IMR-90 (cell line): ENCODE data around the gene MMS19. TPM values are rescaled to one million over a fixed set of nuclear protein-coding genes. Genes with fewer than 3 reads are reported as not detected.

Experiments
- ATAC-seq: fragments of 200-7000 bp; cut with Tn5 transposase; 2 replicates; pipeline ENCODE4 v1.9.1; 2020; ENCODE audit warnings: low read depth, mild to moderate bottlenecking, moderate library complexity
- BruUV-seq: library from RNA; stranded (reverse); fragments of 400-500 nt; replicated peaks from 2 replicates; lab custom pipeline; 2021; lab: Mats Ljungman, UMichigan
- CTCF ChIA-PET: fragments of 300-600 bp; formaldehyde crosslinking; extraction: SDS; loops from one replicate; lab custom pipeline; 2021; ENCODE audit warnings: antibody characterized with exemption; lab: Yijun Ruan, JAX
- POLR2A ChIA-PET: fragments of 300-600 bp; sonication (Branson Sonifier 250); formaldehyde crosslinking; loops from one replicate; lab custom pipeline; 2022; ENCODE audit warnings: antibody characterized with exemption; ENCODE audit not compliant: unreplicated experiment; lab: Charles Lee
- DNase-seq: peaks from one replicate; pipeline ENCODE4 v3.0.0; 2013
- H2AFZ ChIP-seq: replicated peaks from 2 replicates; pipeline ENCODE3; 2013; ENCODE audit warnings: low read length, mild to moderate bottlenecking; ENCODE audit not compliant: poor library complexity
- H2AK5ac ChIP-seq: 2 replicates; pipeline ENCODE4 v1.6.1; 2013; ENCODE audit warnings: low read depth, low read length, inconsistent platforms
- H2AK9ac ChIP-seq: replicated peaks from 2 replicates; pipeline ENCODE3; 2013; ENCODE audit warnings: mild to moderate bottlenecking, low read depth, low read length, moderate library complexity; ENCODE audit not compliant: poor library complexity
- H2BK120ac ChIP-seq: 2 replicates; pipeline ENCODE4 v1.6.1; 2013; ENCODE audit warnings: low read depth, low read length, inconsistent platforms
- H2BK15ac ChIP-seq: 3 replicates; pipeline ENCODE4 v1.6.1; 2013; ENCODE audit warnings: low read depth, low read length, inconsistent platforms
- H2BK20ac ChIP-seq: 2 replicates; pipeline ENCODE4 v1.6.1; 2013; ENCODE audit warnings: low read depth, mild to moderate bottlenecking, inconsistent platforms, low read length, moderate library complexity
- H2BK5ac ChIP-seq: 2 replicates; pipeline ENCODE4 v1.6.1; 2013; ENCODE audit warnings: mild to moderate bottlenecking, low read depth, low read length, inconsistent platforms; ENCODE audit not compliant: poor library complexity, severe bottlenecking
- H3K14ac ChIP-seq: replicated peaks from 2 replicates; pipeline ENCODE4 v1.6.1; 2013; ENCODE audit warnings: low read depth, low read length, inconsistent platforms
- H3K18ac ChIP-seq: 2 replicates; pipeline ENCODE4 v1.6.1; 2013; ENCODE audit warnings: low read depth, low read length, control low read depth
- H3K23ac ChIP-seq: 2 replicates; pipeline ENCODE4 v1.6.1; 2013; ENCODE audit warnings: low read depth, low read length, inconsistent platforms
- H3K27ac ChIP-seq: 2 replicates; pipeline ENCODE4 v1.5.1; 2013; ENCODE audit warnings: mild to moderate bottlenecking, control low read depth, low read length; ENCODE audit not compliant: insufficient read depth
- H3K27me3 ChIP-seq: 2 replicates; pipeline ENCODE4 v1.6.1; 2013; ENCODE audit warnings: low read length; ENCODE audit not compliant: control insufficient read depth, insufficient read depth
- H3K36me3 ChIP-seq: 2 replicates; pipeline ENCODE4 v1.6.1; 2013; ENCODE audit warnings: low read length, mixed read lengths; ENCODE audit not compliant: control insufficient read depth, insufficient read depth
- H3K4ac ChIP-seq: 2 replicates; pipeline ENCODE4 v1.6.1; 2013; ENCODE audit warnings: low read depth, low read length, inconsistent platforms
- H3K4me1 ChIP-seq: 2 replicates; pipeline ENCODE4 v1.6.1; 2013; ENCODE audit warnings: low read length, mixed read lengths; ENCODE audit not compliant: control insufficient read depth, insufficient read depth
- H3K4me2 ChIP-seq: 2 replicates; pipeline ENCODE4 v1.6.1; 2013; ENCODE audit warnings: low read depth, mild to moderate bottlenecking, control low read depth, low read length, moderate library complexity
- H3K4me3 ChIP-seq: 2 replicates; pipeline ENCODE4 v1.5.1; 2013; ENCODE audit warnings: low read depth, mild to moderate bottlenecking, control low read depth, low read length, moderate library complexity; ENCODE audit not compliant: insufficient read depth
- H3K56ac ChIP-seq: 2 replicates; pipeline ENCODE4 v1.6.1; 2013; ENCODE audit warnings: low read length, inconsistent platforms; ENCODE audit not compliant: insufficient read depth; ENCODE audit errors: extremely low read depth
- H3K79me1 ChIP-seq, 2 experiments: 2 replicates each; pipeline ENCODE4 v1.6.1; 2013; ENCODE audit warnings: low read length in 2 of 2, inconsistent platforms in 1 of 2, low read depth in 1 of 2
- H3K9ac ChIP-seq: 2 replicates; pipeline ENCODE4 v1.6.1; 2013; ENCODE audit warnings: low read depth, low read length, control low read depth
- H3K9me1 ChIP-seq: 2 replicates; pipeline ENCODE4 v1.6.1; 2013; ENCODE audit warnings: low read length, inconsistent platforms; ENCODE audit not compliant: insufficient read depth
- H3K9me3 ChIP-seq: 2 replicates; pipeline ENCODE4 v1.6.1; 2013; ENCODE audit warnings: low read length; ENCODE audit not compliant: control insufficient read depth, insufficient read depth
- H4K20me1 ChIP-seq: 2 replicates; pipeline ENCODE4 v1.6.1; 2013; ENCODE audit warnings: low read length, inconsistent platforms; ENCODE audit not compliant: insufficient read depth
- H4K5ac ChIP-seq: 2 replicates; pipeline ENCODE4 v1.6.1; 2013; ENCODE audit warnings: mild to moderate bottlenecking, low read depth, low read length, control low read depth
- H4K8ac ChIP-seq, 2 experiments: 2 replicates each; pipeline ENCODE4 v1.6.1; 2013; ENCODE audit warnings: low read depth in 2 of 2, low read length in 2 of 2, control low read depth in 1 of 2, inconsistent platforms in 1 of 2
- H4K91ac ChIP-seq: 2 replicates; pipeline ENCODE4 v1.6.1; 2013; ENCODE audit warnings: low read depth, low read length, inconsistent platforms; ENCODE audit not compliant: insufficient read depth
- BHLHE40 ChIP-seq: fragments of 150-350 bp; IDR thresholded peaks from 2 replicates; pipeline ENCODE4 v1.6.1; 2016; ENCODE audit warnings: mild to moderate bottlenecking, low read depth, low read length
- ELK1 ChIP-seq: fragments of 150-350 bp; IDR thresholded peaks from 2 replicates; pipeline ENCODE4 v1.6.1; 2016; ENCODE audit warnings: low read depth, mild to moderate bottlenecking, low read length, moderate library complexity, borderline replicate concordance
- FOS ChIP-seq: fragments of 150-350 bp; IDR thresholded peaks from 2 replicates; pipeline ENCODE4 v1.6.1; 2016; ENCODE audit warnings: low read depth, low read length
- NFE2L2 ChIP-seq: fragments of 150-350 bp; IDR thresholded peaks from 2 replicates; pipeline ENCODE4 v1.6.1; 2016; ENCODE audit warnings: low read depth, mild to moderate bottlenecking, low read length
- RAD21 ChIP-seq: IDR thresholded peaks from 2 replicates; pipeline ENCODE4 v1.6.1; 2012; ENCODE audit warnings: low read length, improper control_type of control experiment
- SMC3 ChIP-seq: fragments of 150-350 bp; IDR thresholded peaks from 2 replicates; pipeline ENCODE4 v1.6.1; 2016; ENCODE audit warnings: low read depth, mild to moderate bottlenecking, antibody characterized with exemption, low read length, moderate library complexity
- WGBS, 2 experiments: methylation state at CpG; one replicate each; pipeline versions ENCODE4 v1.1.5 to v1.1.7; 2013; ENCODE audit warnings: missing lambda C conversion rate in 2 of 2; ENCODE audit not compliant: insufficient read length in 1 of 2; ENCODE audit errors: extremely low coverage in 2 of 2; 5-methylcytosine and 5-hydroxymethylcytosine counted together
- dilution Hi-C: fragments of 300-500 bp; cut with HindIII; formaldehyde crosslinking; loops from one replicate; pipeline ENCODE4 v1.14.3; 2018; ENCODE audit warnings: low sequenced_read_pairs; ENCODE audit not compliant: unreplicated experiment
- in situ Hi-C: fragments of 300-500 bp; cut with MboI; formaldehyde crosslinking; loops from 3 replicates; pipeline ENCODE4 v1.14.3; 2019; ENCODE audit warnings: low sequenced_read_pairs, inconsistent platforms, mixed read lengths
- intact Hi-C: fragments of 100-400 bp; cut with micrococcal nuclease; formaldehyde crosslinking; loops from 2 replicates; pipeline ENCODE4 v1.10.0; 2022
- polyA plus RNA-seq, 3 experiments: library from polyadenylated mRNA; depleted of rRNA; stranded (reverse); fragments of >200 nt; gene quantifications; 2 replicates each; pipeline ENCODE4 v1.2.3, GENCODE V29; 2012; ENCODE audit warnings: low replicate concordance in 1 of 3
- total RNA-seq: library from RNA; depleted of rRNA; stranded (reverse); fragments of >200 nt; gene quantifications from 2 replicates; pipeline ENCODE4 v1.2.3, GENCODE V29; 2012
- TF ChIP-seq, protein P1 (sequence below): fragments of 150-350 bp; IDR thresholded peaks from 2 replicates; pipeline ENCODE4 v1.6.1; 2017; ENCODE audit warnings: mild to moderate bottlenecking, antibody characterized with exemption, low read length, low read depth

MMS19 gene
- total and polyA plus RNA-seq, 2 of the 4 experiments (the other 2 are of a cell fraction) = 70.1 to 72.7 TPM

GRCh38 chr10:97509120-97509680 lies 11.0 kb upstream of the MMS19 start:
- no peak overlapping the region for H3K14ac ChIP-seq
- DNase-seq (no peak), ATAC-seq (no peak)
- H2BK20ac ChIP-seq = no peak overlapping the region
- no peak overlapping the region for H2BK5ac ChIP-seq
- in situ Hi-C loops (no loop called here), dilution Hi-C loops (no loop called here), intact Hi-C loops (no loop called here)
- peaks cover 9% of the 10 kb centered on the region for H3K4me1 ChIP-seq
- no peak overlapping the region for H4K91ac ChIP-seq
- CTCF ChIA-PET = no interaction called here
- 100% methylated on average over 1 of the region's 8 CpGs; no CpG with 5 or more reads in 1 of the 2 experiments for WGBS, 2 experiments
- BruUV-seq = no TSS peak
- no peaks in the 10 kb centered on the region for H3K27me3 ChIP-seq
- H3K23ac ChIP-seq = no peak overlapping the region
- TF ChIP-seq ELK1 = no peak
- TF ChIP-seq FOS = no peak
- no peak for TF ChIP-seq SMC3
- TF ChIP-seq NFE2L2 = no peak
- no peak for TF ChIP-seq BHLHE40
- no peak for TF ChIP-seq RAD21
- TF ChIP-seq, protein P1, sequence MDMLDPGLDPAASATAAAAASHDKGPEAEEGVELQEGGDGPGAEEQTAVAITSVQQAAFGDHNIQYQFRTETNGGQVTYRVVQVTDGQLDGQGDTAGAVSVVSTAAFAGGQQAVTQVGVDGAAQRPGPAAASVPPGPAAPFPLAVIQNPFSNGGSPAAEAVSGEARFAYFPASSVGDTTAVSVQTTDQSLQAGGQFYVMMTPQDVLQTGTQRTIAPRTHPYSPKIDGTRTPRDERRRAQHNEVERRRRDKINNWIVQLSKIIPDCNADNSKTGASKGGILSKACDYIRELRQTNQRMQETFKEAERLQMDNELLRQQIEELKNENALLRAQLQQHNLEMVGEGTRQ = no peak
- no peak overlapping the region for H3K4ac ChIP-seq
- no peak overlapping the region for H2BK15ac ChIP-seq
- H3K79me1 ChIP-seq = peaks cover 43 to 83% of the 10 kb centered on the region in 2 experiments
- H2AFZ ChIP-seq = no peak overlapping the region
- H4K8ac ChIP-seq = no peak overlapping the region
- no peak overlapping the region for H3K4me2 ChIP-seq
- H4K5ac ChIP-seq = no peak overlapping the region
- H3K9me1 ChIP-seq = peaks cover 13% of the 10 kb centered on the region
- H3K56ac ChIP-seq = no peak overlapping the region
- H3K18ac ChIP-seq = no peak overlapping the region
- no peak overlapping the region for H2BK120ac ChIP-seq
- POLR2A ChIA-PET = no interaction called here
- no peak overlapping the region for H2AK9ac ChIP-seq
- no peaks in the 10 kb centered on the region for H3K9me3 ChIP-seq
- no peaks in the 10 kb centered on the region for H3K36me3 ChIP-seq
- H3K9ac ChIP-seq = no peak overlapping the region
- H3K4me3 ChIP-seq = no peak overlapping the region
- H2AK5ac ChIP-seq = no peak overlapping the region
- H4K20me1 ChIP-seq = peaks cover 67% of the 10 kb centered on the region
- no peak overlapping the region for H3K27ac ChIP-seq
